ENCODE results near the gene ZSWIM3. TPM values are rescaled to one million over a fixed set of nuclear protein-coding genes. Genes with fewer than 3 reads are reported as not detected.

ZSWIM3 gene
- total RNA-seq, 1 donor from 2014 or later: 3.7 TPM

DNA sequence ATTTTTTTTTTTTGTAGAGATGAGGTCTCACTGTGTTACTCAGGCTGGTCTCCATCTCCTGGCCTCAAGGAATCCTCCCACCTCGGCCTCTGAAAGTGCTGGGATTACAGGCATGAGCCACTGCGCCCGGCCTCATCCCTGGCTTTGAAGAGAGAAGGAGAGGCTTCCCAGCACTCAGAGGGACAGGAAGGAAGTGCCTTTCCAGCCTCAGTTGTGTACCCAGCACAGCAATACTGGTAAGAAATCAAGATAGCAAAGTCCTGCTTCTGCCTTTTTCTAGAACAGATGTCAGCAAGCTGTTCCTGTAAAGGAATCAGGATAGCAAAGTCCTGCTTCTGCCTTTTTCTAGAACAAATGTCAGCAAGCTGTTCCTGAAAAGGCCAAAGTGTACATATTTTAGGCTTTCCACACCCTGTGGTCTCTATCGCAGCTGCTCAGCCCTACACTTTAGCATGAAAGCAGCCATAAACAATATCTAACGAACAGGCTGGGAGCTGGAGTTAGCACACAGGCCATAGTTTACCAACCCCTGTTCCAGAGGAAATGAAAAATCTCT lies 60.8 kb downstream of the ZSWIM3 start:
- no peak for TF ChIP-seq CTCF (IDR thresholded peaks at IDR 0.05; ENCODE audit: insufficient read depth, low read length, severe bottlenecking)
- Histone ChIP-seq H3K36me3 (ENCODE audit: control insufficient read depth, insufficient read depth, low read length) (no peaks in the 10 kb centered on the region), H3K27me3 (ENCODE audit: control insufficient read depth, insufficient read depth, low read length) (no peaks in the 10 kb centered on the region), H3K4me3 (ENCODE audit: low read depth, low read length) (no peak overlapping the region)
- DNase-seq (ENCODE audit: low read depth) (no peak), FAIRE-seq (no peak)

- no peak for TF ChIP-seq CTCF (IDR thresholded peaks at IDR 0.05; ENCODE audit: insufficient read depth, low read length, severe bottlenecking)
- no peak overlapping the region for H3K4me3 ChIP-seq (ENCODE audit: low read depth, low read length)
- H3K27me3 ChIP-seq (ENCODE audit: control insufficient read depth, insufficient read depth, low read length): no peaks in the 10 kb centered on the region
- no peak for FAIRE-seq
- no peak for DNase-seq (ENCODE audit: low read depth)
- no peaks in the 10 kb centered on the region for H3K36me3 ChIP-seq (ENCODE audit: control insufficient read depth, insufficient read depth, low read length)
Observed at GRCh38 chr20:45918779-45919537, 61.5 kb downstream of the ZSWIM3 start.

DNA sequence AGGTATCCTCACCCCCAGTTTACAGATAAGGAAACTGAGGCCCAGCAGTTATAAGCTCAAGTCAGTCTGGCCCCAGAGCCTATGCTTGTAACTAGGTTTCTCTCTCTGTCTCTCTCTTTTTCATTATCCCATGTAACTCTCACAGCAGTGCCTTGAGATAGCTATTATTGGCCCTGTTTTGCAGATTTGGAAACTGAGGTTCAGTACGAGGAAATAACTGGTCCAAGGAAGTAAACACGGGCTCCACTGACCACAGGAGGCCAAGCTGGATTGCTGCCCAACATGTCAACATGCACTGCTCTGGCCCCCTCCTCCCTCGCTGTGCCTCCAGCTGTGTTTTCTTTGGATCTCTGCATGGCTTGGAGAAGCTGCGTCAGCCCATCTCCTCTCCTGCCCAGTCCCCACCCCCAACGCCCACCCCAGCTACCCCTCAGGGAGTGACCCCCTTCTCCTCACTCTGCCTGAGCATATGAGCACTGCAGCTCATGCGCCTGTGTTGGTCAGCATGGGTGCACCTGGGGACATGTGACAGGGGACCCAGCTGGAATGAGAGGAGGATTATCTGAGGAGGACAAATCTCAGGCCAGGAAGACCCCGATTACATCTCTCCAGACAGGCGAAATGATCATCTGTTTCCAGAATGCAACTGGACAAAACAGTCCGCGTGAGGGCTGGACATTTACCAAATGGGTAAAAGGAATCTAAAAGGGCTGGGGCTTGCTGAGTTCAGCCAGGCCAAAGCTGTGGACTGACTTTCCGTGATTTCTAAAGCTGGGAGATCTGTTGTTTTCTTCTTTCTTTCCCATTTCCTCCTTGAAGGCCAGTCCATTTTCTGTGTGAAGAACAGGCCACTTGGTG lies 62.4 kb downstream of the ZSWIM3 start:
- DNase-seq (ENCODE audit: low read depth) (no peak), FAIRE-seq (no peak)
- no peaks in the 10 kb centered on the region for H3K36me3 ChIP-seq (ENCODE audit: control insufficient read depth, insufficient read depth, low read length)
- no peaks in the 10 kb centered on the region for H3K27me3 ChIP-seq (ENCODE audit: control insufficient read depth, insufficient read depth, low read length)
- no peak for TF ChIP-seq CTCF (IDR thresholded peaks at IDR 0.05; ENCODE audit: insufficient read depth, low read length, severe bottlenecking)
- no peak overlapping the region for H3K4me3 ChIP-seq (ENCODE audit: low read depth, low read length)

GRCh38 chr20:45920462-45921336 lies 63.3 kb downstream of the ZSWIM3 start:
- no peaks in the 10 kb centered on the region for H3K36me3 ChIP-seq (ENCODE audit: control insufficient read depth, insufficient read depth, low read length)
- TF ChIP-seq CTCF (IDR thresholded peaks at IDR 0.05; ENCODE audit: insufficient read depth, low read length, severe bottlenecking): no peak
- H3K27me3 ChIP-seq (ENCODE audit: control insufficient read depth, insufficient read depth, low read length): no peaks in the 10 kb centered on the region
- H3K4me3 ChIP-seq (ENCODE audit: low read depth, low read length): no peak overlapping the region
- no peak for FAIRE-seq
- no peak for DNase-seq (ENCODE audit: low read depth)

DNA sequence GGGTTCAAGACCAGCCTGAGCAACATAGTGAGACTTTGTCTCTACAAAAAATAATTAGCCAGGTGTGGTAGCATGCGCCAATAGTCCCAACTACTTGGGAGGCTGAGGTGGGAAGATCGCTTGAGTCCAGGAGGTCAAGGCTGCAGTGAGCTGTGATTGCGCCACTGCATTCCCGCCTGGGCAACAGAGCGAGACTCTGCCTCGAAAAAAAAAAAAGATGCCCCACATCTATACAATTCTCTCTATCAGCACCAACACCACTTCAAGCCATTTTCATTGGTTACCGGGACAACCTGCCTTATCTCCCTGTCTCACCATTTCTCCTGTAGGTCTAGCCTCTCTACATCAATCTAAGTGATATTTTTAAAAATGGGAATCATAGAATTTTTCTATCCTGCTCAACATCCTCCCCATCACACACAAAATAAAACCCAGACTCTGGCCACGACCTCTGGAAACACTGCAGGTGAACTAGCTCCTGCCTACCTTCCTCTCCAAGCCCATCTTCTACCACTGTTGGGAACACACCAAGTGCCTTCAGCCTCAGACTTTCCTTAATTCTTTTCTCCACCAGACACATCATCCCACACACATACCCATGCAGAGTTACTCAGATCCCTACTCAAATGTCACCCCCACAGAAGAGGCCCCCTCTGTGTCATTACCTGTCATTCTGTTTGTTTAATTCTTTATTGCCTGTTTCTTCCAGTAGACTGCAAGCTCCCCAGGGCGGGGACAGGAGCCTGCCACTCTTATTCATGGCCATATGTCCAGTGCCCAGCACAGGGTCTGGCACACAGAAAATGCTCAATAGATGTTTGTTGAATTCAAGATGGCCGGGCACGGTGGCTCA lies 64.1 kb downstream of the ZSWIM3 start:
- TF ChIP-seq CTCF (IDR thresholded peaks at IDR 0.05; ENCODE audit: insufficient read depth, low read length, severe bottlenecking): no peak
- Histone ChIP-seq H3K27me3 (ENCODE audit: control insufficient read depth, insufficient read depth, low read length) (no peaks in the 10 kb centered on the region), H3K36me3 (ENCODE audit: control insufficient read depth, insufficient read depth, low read length) (no peaks in the 10 kb centered on the region), H3K4me3 (ENCODE audit: low read depth, low read length) (no peak overlapping the region)
- FAIRE-seq: no peak
- no peak for DNase-seq (ENCODE audit: low read depth)
